CD4-positive, alpha-beta T cell (primary cell): ENCODE measurements around the gene PIK3IP1. TPM values are rescaled to one million over a fixed set of nuclear protein-coding genes. Genes with fewer than 3 reads are reported as not detected.

ENCODE experiments used
- ATAC-seq: fragments of 200-7000 bp; cut with Tn5 transposase; one replicate; pipeline ENCODE4 v1.10.0; 2022; ENCODE audit warnings: mild to moderate bottlenecking; ENCODE audit not compliant: poor library complexity
- CTCF ChIA-PET: fragments of 350-600 bp; sonication (Branson Sonifier 250); formaldehyde crosslinking; loops from one replicate; lab custom pipeline; 2021; ENCODE audit warnings: antibody characterized with exemption, inconsistent platforms; lab: Charles Lee
- POLR2A ChIA-PET: fragments of 350-600 bp; sonication (Branson Sonifier 250); formaldehyde crosslinking; loops from one replicate; lab custom pipeline; 2021; ENCODE audit warnings: antibody characterized with exemption, inconsistent platforms; lab: Charles Lee
- DNase-seq, 14 experiments: peaks; one replicate each; pipeline ENCODE4 v3.0.0-alpha.2; 2013 to 2020; ENCODE audit warnings: mixed read lengths in 2 of 14
- H3K27ac ChIP-seq, 2 donors: one replicate each; pipeline versions ENCODE4 v1.5.1 to v1.7.0; 2013; ENCODE audit warnings: low read length in 2 of 2, low read depth in 1 of 2, mild to moderate bottlenecking in 1 of 2
- H3K27me3 ChIP-seq, 2 experiments: 1 replicate in 1 of 2; 2 replicates in 1 of 2; pipeline versions ENCODE4 v1.6.1 to v1.7.0; 2013; ENCODE audit warnings: low read length in 2 of 2, control low read depth in 1 of 2, mild to moderate bottlenecking in 1 of 2, moderate library complexity in 1 of 2; ENCODE audit not compliant: insufficient read depth in 2 of 2, control insufficient read depth in 1 of 2
- H3K36me3 ChIP-seq: one replicate; pipeline ENCODE4 v1.6.1; 2013; ENCODE audit warnings: low read length, control low read depth; ENCODE audit not compliant: insufficient read depth
- H3K4me1 ChIP-seq: one replicate; pipeline ENCODE4 v1.6.1; 2013; ENCODE audit warnings: low read length, control low read depth; ENCODE audit not compliant: insufficient read depth
- H3K4me3 ChIP-seq: one replicate; pipeline ENCODE4 v1.5.1; 2013; ENCODE audit warnings: mild to moderate bottlenecking, low read length, moderate library complexity
- H3K9me3 ChIP-seq, 2 experiments: 1 replicate in 1 of 2; 2 replicates in 1 of 2; pipeline versions ENCODE4 v1.6.1 to v1.7.0; 2013; ENCODE audit warnings: low read length in 2 of 2, mild to moderate bottlenecking in 2 of 2, control low read depth in 1 of 2, moderate library complexity in 1 of 2; ENCODE audit not compliant: control insufficient read depth in 1 of 2, insufficient read depth in 1 of 2
- H3K27ac Mint-ChIP-seq: one replicate; pipeline ENCODE4 v1.8.0; 2020; ENCODE audit warnings: mixed read lengths
- H3K27me3 Mint-ChIP-seq: one replicate; pipeline ENCODE4 v1.8.0; 2021; ENCODE audit warnings: mixed read lengths
- H3K36me3 Mint-ChIP-seq: one replicate; pipeline ENCODE4 v1.8.0; 2021; ENCODE audit warnings: low read depth, mixed read lengths
- H3K4me1 Mint-ChIP-seq: one replicate; pipeline ENCODE4 v1.8.0; 2021; ENCODE audit warnings: low read depth, mixed read lengths
- H3K4me3 Mint-ChIP-seq: one replicate; pipeline ENCODE4 v1.8.0; 2020; ENCODE audit warnings: mild to moderate bottlenecking, mixed read lengths
- H3K9me3 Mint-ChIP-seq: one replicate; pipeline ENCODE4 v1.8.0; 2020; ENCODE audit warnings: mixed read lengths
- intact Hi-C, 2 experiments: fragments of 100-400 bp; cut with DNase I in 1 of 2; cut with micrococcal nuclease in 1 of 2; formaldehyde crosslinking; loops; one replicate each; pipeline versions ENCODE4 v1.15.1 to v1.9.0; 2023 to 2025; cut with DNase I, micrococcal nuclease
- total RNA-seq, 174 experiments: library from RNA in 2 of 174; stranded (reverse) in 2 of 174; gene quantifications; one replicate each; pipeline ENCODE4 v1.2.3 and lab custom pipeline; 2021 to 2026
- TF ChIP-seq, protein P1 (sequence below): fragments of 200-600 bp; IDR thresholded peaks from one replicate; pipeline ENCODE4 v1.8.0; 2022; ENCODE audit warnings: antibody characterized with exemption, mild to moderate bottlenecking

Gene PIK3IP1
- total RNA-seq, 2 experiments from 2014 or later = 1,063 to 1,072 TPM

DNA sequence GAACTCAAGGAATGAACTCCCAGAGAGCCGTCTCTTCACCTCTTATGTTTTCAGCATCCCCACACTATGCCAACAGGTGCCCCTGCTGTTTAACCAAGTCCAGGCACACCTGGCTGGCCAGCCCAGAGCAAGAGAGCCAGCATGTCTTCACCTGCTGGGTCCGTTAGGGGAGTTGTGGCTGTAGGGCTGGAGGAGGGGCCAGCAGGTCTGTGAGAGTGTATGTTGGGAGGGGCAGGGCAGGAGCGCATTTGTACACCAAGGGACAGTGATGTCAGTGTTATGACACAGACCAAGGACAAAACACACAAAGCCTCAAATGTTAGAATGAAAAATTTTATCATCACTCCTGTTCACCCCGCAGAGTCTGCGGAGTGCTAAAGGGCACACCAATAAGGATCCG is 48.1 kb upstream of the PIK3IP1 start:
- Histone ChIP-seq H3K4me1 (peaks cover 75% of the 10 kb centered on the region), H3K27ac (no peak overlapping the region), H3K36me3 (peaks cover 84% of the 10 kb centered on the region), H3K4me3 (no peak overlapping the region), H3K27me3 (no peaks in the 10 kb centered on the region), H3K9me3 (no peaks in the 10 kb centered on the region)
- intact Hi-C loops = no loop called here
- ChIA-PET CTCF (no interaction called here), POLR2A (interaction anchor here (1.6 to 2.1 kb wide), 2 partner anchors 50 to 61 kb away, joined by 5 to 7 read pairs; no protein-coding TSS in a partner anchor)
- Mint-ChIP-seq H3K36me3 (peaks cover 92% of the 10 kb centered on the region), H3K4me1 (peaks cover 83% of the 10 kb centered on the region), H3K27ac (peak overlapping the region; percentile 95), H3K9me3 (no peaks in the 10 kb centered on the region), H3K4me3 (peak overlapping the region; percentile 70), H3K27me3 (no peaks in the 10 kb centered on the region)
- ATAC-seq (no peak), DNase-seq (no peak)
- TF ChIP-seq, protein P1, sequence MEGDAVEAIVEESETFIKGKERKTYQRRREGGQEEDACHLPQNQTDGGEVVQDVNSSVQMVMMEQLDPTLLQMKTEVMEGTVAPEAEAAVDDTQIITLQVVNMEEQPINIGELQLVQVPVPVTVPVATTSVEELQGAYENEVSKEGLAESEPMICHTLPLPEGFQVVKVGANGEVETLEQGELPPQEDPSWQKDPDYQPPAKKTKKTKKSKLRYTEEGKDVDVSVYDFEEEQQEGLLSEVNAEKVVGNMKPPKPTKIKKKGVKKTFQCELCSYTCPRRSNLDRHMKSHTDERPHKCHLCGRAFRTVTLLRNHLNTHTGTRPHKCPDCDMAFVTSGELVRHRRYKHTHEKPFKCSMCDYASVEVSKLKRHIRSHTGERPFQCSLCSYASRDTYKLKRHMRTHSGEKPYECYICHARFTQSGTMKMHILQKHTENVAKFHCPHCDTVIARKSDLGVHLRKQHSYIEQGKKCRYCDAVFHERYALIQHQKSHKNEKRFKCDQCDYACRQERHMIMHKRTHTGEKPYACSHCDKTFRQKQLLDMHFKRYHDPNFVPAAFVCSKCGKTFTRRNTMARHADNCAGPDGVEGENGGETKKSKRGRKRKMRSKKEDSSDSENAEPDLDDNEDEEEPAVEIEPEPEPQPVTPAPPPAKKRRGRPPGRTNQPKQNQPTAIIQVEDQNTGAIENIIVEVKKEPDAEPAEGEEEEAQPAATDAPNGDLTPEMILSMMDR = no peak

DNA sequence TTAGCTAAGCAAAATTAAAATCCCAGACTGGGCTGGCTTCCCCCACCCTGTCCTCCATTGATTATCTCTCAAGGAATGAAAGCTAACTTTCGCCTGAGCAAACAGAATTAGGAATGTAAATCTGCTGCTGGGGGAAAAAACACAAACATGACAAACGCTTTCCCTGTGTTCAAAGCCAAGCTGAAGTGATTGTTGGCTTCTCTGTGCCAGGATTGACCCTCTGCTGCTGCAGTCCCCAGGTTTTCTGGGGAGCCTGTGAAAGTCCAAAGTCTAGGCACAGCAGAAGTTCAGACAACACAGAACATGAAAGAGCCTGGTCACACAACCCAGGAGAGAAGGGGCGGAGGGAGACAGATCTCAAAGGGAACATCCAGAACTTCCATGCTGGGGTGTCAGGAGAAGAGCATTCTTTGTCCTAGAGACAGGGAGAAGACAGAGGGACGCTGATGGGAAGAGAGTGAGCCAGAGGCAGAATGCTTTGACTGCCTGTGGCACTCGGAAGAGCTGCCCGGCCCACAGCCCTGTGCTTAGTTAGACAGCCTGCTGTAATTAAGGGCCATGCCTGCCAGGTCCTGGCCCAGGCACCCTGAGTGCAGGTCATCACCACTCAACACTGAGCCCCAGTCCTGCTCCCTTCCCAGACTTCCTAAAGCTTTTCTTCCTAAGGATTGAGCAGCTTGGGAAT is 47.0 kb upstream of the PIK3IP1 start:
- TF ChIP-seq, protein P1 = no peak
- DNase-seq = no peak
- no peaks in the 10 kb centered on the region for H3K9me3 Mint-ChIP-seq
- peak overlapping the region; percentile 95 for H3K27ac Mint-ChIP-seq
- H3K27me3 ChIP-seq = no peaks in the 10 kb centered on the region
- CTCF ChIA-PET = no interaction called here
- H3K4me3 ChIP-seq = no peak overlapping the region
- no peaks in the 10 kb centered on the region for H3K27me3 Mint-ChIP-seq
- no peak overlapping the region for H3K27ac ChIP-seq
- no peaks in the 10 kb centered on the region for H3K9me3 ChIP-seq
- H3K4me3 Mint-ChIP-seq = no peak overlapping the region
- H3K36me3 ChIP-seq = peaks cover 94% of the 10 kb centered on the region
- peaks cover 67% of the 10 kb centered on the region for H3K4me1 ChIP-seq
- peaks cover 80% of the 10 kb centered on the region for H3K4me1 Mint-ChIP-seq
- intact Hi-C loops = no loop called here
- POLR2A ChIA-PET = interaction anchor here (0.7 to 2.1 kb wide), 7 partner anchors 8 to 60 kb away, joined by 3 to 7 read pairs (median 4); partner anchors contain the start of gene PIK3IP1
- peaks cover 92% of the 10 kb centered on the region for H3K36me3 Mint-ChIP-seq
- no peak for ATAC-seq

DNA sequence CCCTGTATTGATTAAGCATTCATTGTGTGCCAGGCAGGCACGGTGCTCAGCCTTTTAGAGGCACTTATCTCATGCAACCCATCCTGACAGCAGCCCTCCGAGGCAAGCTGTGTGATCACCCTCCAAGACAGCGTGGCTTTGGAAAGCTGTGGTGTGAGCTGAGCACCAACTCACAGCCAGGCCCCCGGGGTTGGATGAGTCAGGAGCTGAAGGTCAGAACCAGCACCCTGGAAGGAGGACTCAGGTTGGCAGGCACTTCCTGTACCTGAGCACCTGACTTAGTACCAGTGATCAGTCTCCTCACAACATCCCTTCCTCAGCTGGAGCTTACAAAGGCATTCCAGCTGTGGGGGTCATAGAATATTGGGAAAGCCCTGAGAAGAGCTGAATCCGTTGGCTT is 44.9 kb upstream of the PIK3IP1 start:
- H3K9me3 ChIP-seq = no peaks in the 10 kb centered on the region
- H3K27ac ChIP-seq = no peak overlapping the region
- ATAC-seq = no peak
- Mint-ChIP-seq H3K27me3 (no peaks in the 10 kb centered on the region), H3K27ac (peak overlapping the region; percentile 57), H3K9me3 (no peaks in the 10 kb centered on the region), H3K4me1 (peaks cover 74% of the 10 kb centered on the region), H3K4me3 (no peak overlapping the region), H3K36me3 (peaks cover 92% of the 10 kb centered on the region)
- intact Hi-C loops = no loop called here
- CTCF ChIA-PET = no interaction called here
- H3K27me3 ChIP-seq = no peaks in the 10 kb centered on the region
- H3K4me1 ChIP-seq = peaks cover 46% of the 10 kb centered on the region
- DNase-seq = peak in 1 of 14 experiments; percentile 49
- H3K36me3 ChIP-seq = peaks cover 96% of the 10 kb centered on the region
- TF ChIP-seq, protein P1 = no peak
- H3K4me3 ChIP-seq = no peak overlapping the region
- POLR2A ChIA-PET = interaction anchor here (1.1 to 2.0 kb wide), 2 partner anchors 8 to 46 kb away, joined by 5 to 9 read pairs; partner anchors contain the start of gene PIK3IP1
